ENCODE results near the gene RASA4B. TPM values are rescaled to one million over a fixed set of nuclear protein-coding genes. Genes with fewer than 3 reads are reported as not detected.
"Not testable (repeated sequence)": the region's sequence is repeated elsewhere in the genome, so short reads cannot be mapped to it uniquely, and the experiment has no call there.

Gene RASA4B
- total and polyA plus RNA-seq, 10 donors: 16.7 to 50.5 (median 23.6) TPM

GRCh38 chr7:102510575-102510974 lies 7.0 kb downstream of the RASA4B start:
- intact Hi-C loops (cut with DNase I; ENCODE audit: low total_unique reads); H3K27ac ChIP-seq; H3K36me3 ChIP-seq; H3K4me3 ChIP-seq; H3K9me3 ChIP-seq; H3K27me3 ChIP-seq (replicated peaks in 1 of 7); H3K4me1 ChIP-seq: not testable (repeated sequence)
- peak; percentile 45 for DNase-seq
- 68 to 91% (median 86%) methylated on average over 4 to 6 of the region's 8 CpGs; no CpG with 5 or more reads in 1 of the 5 donors for WGBS, 5 donors

- peak; percentile 12 for DNase-seq
- not testable (repeated sequence) for H3K4me3 ChIP-seq
- WGBS, 5 donors: 49 to 73% (median 54%) methylated on average over 2 of the region's 8 CpGs; no CpG with 5 or more reads in 1 of the 5 donors
Measured at GRCh38 chr7:102507410-102508088, 10.0 kb downstream of the RASA4B start.

GRCh38 chr7:102505298-102506185 lies 12.0 kb downstream of the RASA4B start:
- H3K27me3 ChIP-seq (replicated peaks in 1 of 7); H3K27ac ChIP-seq; H3K4me3 ChIP-seq; H3K4me1 ChIP-seq; H3K9me3 ChIP-seq; DNase-seq; intact Hi-C loops (cut with DNase I; ENCODE audit: low total_unique reads); H3K36me3 ChIP-seq: not testable (repeated sequence)
- WGBS, 5 donors: 80 to 85% (median 83%) methylated on average over 5 of the region's 24 CpGs; no CpG with 5 or more reads in 2 of the 5 donors

More at GRCh38 chr7:102507410-102508088, 10.0 kb downstream of the RASA4B start:
- H3K27me3 ChIP-seq (replicated peaks in 1 of 7); H3K27ac ChIP-seq; H3K36me3 ChIP-seq; H3K9me3 ChIP-seq; intact Hi-C loops (cut with DNase I; ENCODE audit: low total_unique reads); H3K4me1 ChIP-seq: not testable (repeated sequence)

GRCh38 chr7:102503141-102503540 lies 14.4 kb downstream of the RASA4B start:
- DNase-seq; H3K4me1 ChIP-seq; H3K9me3 ChIP-seq; H3K4me3 ChIP-seq; intact Hi-C loops (cut with DNase I; ENCODE audit: low total_unique reads); H3K27ac ChIP-seq; H3K36me3 ChIP-seq; H3K27me3 ChIP-seq (replicated peaks in 1 of 7): not testable (repeated sequence)
- no CpG with 5 or more reads among the region's 12 CpGs for WGBS, 5 donors

GRCh38 chr7:102498321-102498720 lies 19.3 kb downstream of the RASA4B start:
- DNase-seq; intact Hi-C loops (cut with DNase I; ENCODE audit: low total_unique reads); H3K36me3 ChIP-seq; H3K27me3 ChIP-seq (replicated peaks in 1 of 7); H3K27ac ChIP-seq; H3K4me1 ChIP-seq; H3K4me3 ChIP-seq; H3K9me3 ChIP-seq: not testable (repeated sequence)
- 90 to 98% (median 92%) methylated on average over 11 to 15 of the region's 16 CpGs for WGBS, 5 donors

- H3K4me3 ChIP-seq; intact Hi-C loops (cut with DNase I; ENCODE audit: low total_unique reads); H3K9me3 ChIP-seq; H3K27ac ChIP-seq; H3K4me1 ChIP-seq; H3K27me3 ChIP-seq (replicated peaks in 1 of 7); H3K36me3 ChIP-seq: not testable (repeated sequence)
- DNase-seq: peak; percentile 46
- WGBS, 5 donors: 57 to 100% (median 83%) methylated on average over 1 of the region's 5 CpGs
Measured at GRCh38 chr7:102497308-102497707, 20.3 kb downstream of the RASA4B start.

- H3K4me3 ChIP-seq; H3K27ac ChIP-seq; H3K4me1 ChIP-seq; intact Hi-C loops (cut with DNase I; ENCODE audit: low total_unique reads); H3K36me3 ChIP-seq; H3K27me3 ChIP-seq (replicated peaks in 1 of 7); H3K9me3 ChIP-seq: not testable (repeated sequence)
- peak; percentile 19 for DNase-seq
- 71 to 90% (median 78%) methylated on average over 3 of the region's 10 CpGs for WGBS, 5 donors
Measured at GRCh38 chr7:102496861-102497260, 20.7 kb downstream of the RASA4B start.

GRCh38 chr7:102494473-102495149 lies 23.0 kb downstream of the RASA4B start:
- WGBS, 5 donors: no CpG with 5 or more reads among the region's 67 CpGs
- H3K27ac ChIP-seq; H3K4me1 ChIP-seq; H3K36me3 ChIP-seq; intact Hi-C loops (cut with DNase I; ENCODE audit: low total_unique reads); H3K27me3 ChIP-seq (replicated peaks in 1 of 7); H3K4me3 ChIP-seq; DNase-seq; H3K9me3 ChIP-seq: not testable (repeated sequence)

GRCh38 chr7:102494026-102494425 lies 23.6 kb downstream of the RASA4B start:
- Histone ChIP-seq H3K27ac (peak overlapping the region in 3 of 8 donors; percentile 62 to 69 (median 63)), H3K4me3 (peak overlapping the region in 5 of 8 donors; percentile 23 to 49 (median 38))
- intact Hi-C loops (cut with DNase I; ENCODE audit: low total_unique reads); H3K4me1 ChIP-seq; H3K9me3 ChIP-seq; H3K27me3 ChIP-seq (replicated peaks in 1 of 7); H3K36me3 ChIP-seq: not testable (repeated sequence)
- WGBS, 5 donors: 21 to 42% (median 22%) methylated on average over 4 to 5 of the region's 15 CpGs; no CpG with 5 or more reads in 2 of the 5 donors
- peak; percentile 78 for DNase-seq

GRCh38 chr7:102493220-102493935 lies 24.2 kb downstream of the RASA4B start:
- H3K4me1 ChIP-seq; H3K9me3 ChIP-seq; H3K27ac ChIP-seq; H3K27me3 ChIP-seq (replicated peaks in 1 of 7); H3K36me3 ChIP-seq; DNase-seq; intact Hi-C loops (cut with DNase I; ENCODE audit: low total_unique reads): not testable (repeated sequence)
- WGBS, 5 donors: no CpG with 5 or more reads among the region's 33 CpGs
- H3K4me3 ChIP-seq: peak overlapping the region in 1 of 8 donors; percentile 49

Measured in spleen (tissue), 11 donors.